Pons (tissue), 1 donor: ENCODE results near the gene KDM6B.

ENCODE experiments used
- DNase-seq: peaks from one replicate; pipeline ENCODE4 v3.0.0-alpha.2; 2016; ENCODE audit warnings: low spot score

Gene KDM6B

DNA sequence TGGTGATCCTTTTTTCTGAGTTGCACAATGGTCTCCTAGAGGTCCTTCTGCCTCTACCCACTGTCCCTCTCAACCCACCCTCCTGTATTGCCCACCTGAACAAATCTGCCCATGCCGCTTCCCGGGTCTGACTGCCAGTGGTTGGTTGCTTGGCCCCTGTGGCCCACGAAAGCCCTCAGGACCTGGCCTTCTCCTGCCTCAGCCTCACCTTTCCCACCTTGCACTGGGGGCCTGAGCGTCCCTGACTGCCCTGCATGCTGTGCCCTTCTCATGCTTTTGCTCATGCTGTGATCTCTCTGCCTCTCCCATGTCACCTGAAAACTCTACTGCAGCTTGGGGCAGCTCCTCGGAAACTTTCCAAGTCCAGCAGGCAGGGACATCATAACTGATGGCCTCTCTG is 13.8 kb upstream of the KDM6B start:
- DNase-seq = no peak

- DNase-seq = no peak
These were observed 11.9 kb upstream of the KDM6B start for GRCh38 chr17:7822126-7822525.

GRCh38 chr17:7823581-7824001 is 10.4 kb upstream of the KDM6B start:
- no peak for DNase-seq

DNA sequence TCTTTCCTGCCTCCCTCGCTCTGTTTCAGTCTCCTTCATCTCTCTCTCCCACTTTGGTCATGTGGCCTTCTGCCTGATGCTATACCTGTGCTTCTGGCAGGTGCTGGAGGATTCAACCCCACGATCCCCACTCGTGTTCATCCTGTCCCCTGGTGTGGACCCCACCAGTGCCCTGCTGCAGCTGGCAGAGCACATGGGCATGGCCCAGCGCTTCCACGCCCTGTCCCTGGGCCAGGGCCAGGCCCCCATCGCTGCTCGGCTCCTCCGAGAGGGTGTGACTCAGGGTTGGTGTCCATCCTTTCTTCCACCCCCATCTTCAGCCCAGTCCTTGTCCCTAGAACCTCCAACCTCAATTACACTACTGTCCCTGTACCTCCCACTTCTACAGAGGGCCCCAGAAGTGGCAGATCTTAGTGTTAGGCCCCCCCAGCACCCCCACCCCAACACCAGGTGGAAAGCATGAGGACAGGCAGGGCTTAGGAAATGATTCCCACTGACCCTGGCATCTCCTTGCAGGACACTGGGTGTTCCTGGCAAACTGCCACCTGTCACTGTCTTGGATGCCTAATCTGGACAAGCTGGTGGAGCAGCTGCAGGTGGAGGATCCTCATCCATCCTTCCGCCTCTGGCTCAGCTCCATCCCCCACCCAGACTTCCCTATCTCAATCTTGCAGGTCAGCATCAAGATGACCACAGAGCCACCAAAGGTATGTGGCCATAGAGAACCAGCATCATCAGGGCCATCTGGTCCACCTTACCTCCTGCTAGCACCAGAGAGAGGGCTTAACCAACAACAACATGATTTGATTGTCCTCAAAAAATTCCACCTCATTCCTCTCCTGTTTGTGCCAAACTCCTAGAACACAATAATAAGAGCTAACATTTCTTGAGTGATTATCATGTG is 9.7 kb upstream of the KDM6B start:
- no peak for DNase-seq

- DNase-seq = no peak
These were observed 8.6 kb upstream of the KDM6B start for GRCh38 chr17:7825206-7825990.

- DNase-seq = no peak
These were observed 3.4 kb upstream of the KDM6B start for GRCh38 chr17:7830616-7831015.

DNA sequence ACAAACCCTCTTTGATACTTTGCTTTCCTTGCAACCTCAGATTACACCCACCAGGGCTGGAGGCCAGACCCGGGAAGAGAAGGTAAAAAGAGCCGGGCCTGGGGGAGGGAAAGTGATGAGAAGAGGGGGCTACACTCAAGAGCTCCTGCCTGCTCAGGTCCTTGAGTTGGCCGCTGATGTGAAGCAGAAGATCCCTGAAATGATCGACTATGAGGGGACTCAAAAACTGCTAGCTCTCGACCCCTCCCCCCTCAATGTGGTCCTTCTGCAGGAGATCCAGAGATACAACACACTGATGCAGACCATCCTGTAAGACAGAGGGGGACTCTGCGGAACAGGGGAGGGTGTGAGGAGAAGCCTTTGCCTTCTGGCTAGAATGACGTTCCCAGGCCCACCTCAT is 2.8 kb upstream of the KDM6B start:
- DNase-seq = no peak

- no peak for DNase-seq
These were observed 1.6 kb upstream of the KDM6B start for GRCh38 chr17:7832431-7832830.

- DNase-seq = no peak
These were observed 814 bp upstream of the KDM6B start for GRCh38 chr17:7833011-7833794.

- DNase-seq = peak; percentile 24
These were observed 532 bp downstream of the KDM6B start for GRCh38 chr17:7834542-7834956.

- DNase-seq = peak; percentile 98
These were observed 1.2 kb downstream of the KDM6B start for GRCh38 chr17:7834957-7835813.

DNA sequence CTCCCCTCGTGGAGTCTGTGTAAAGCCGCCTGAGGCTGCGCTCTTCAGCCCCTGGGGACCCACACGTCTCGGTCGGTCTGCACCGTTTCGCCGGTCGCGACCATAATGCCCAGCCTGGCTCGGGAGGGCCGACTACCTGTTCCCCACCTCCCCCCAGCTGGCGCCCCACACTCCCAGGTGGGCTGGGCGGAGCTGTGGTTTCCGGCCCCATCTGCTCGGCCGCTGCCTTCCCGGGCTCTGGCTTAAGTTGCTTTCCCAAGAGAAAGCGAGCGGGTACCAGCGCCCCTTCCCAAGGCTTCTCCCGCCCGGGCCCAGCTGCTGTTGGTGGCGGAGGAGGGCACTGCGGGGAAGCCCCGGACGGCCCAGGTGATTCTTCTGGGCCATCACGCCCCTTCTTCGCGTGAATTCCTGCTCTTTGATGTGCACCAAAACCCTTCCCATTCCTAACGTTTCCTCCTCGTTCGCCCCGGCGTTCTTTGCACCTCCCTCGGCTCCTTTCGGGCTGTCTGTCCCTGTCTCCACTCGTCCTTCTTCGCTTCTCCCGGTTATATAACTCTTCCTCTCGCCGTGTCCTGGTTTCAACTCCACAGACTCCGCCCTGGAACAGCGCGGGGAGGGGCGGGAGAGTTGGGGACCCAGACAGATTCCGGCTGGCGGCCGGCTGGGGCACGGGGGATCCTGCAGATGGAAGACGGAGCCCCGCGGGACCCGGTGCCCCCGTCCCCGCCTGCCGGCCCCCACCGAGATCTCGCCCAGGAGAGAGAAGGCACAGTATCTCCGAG is 2.0 kb downstream of the KDM6B start:
- DNase-seq = peak; percentile 78

GRCh38 chr17:7836596-7837407 is 2.8 kb downstream of the KDM6B start:
- peak; percentile 67 for DNase-seq

- DNase-seq = peak; percentile 28
These were observed 3.5 kb downstream of the KDM6B start for GRCh38 chr17:7837408-7838088.

- peak; percentile 43 for DNase-seq
These were observed 4.4 kb downstream of the KDM6B start for GRCh38 chr17:7838090-7839075.

- no peak for DNase-seq
These were observed 5.3 kb downstream of the KDM6B start for GRCh38 chr17:7839190-7839875.

GRCh38 chr17:7839876-7840261 is 5.9 kb downstream of the KDM6B start:
- no peak for DNase-seq
